HG03342 (cell line): ENCODE measurements around the gene CAMTA1.
A peak's percentile ranks its signal among the peaks of the same experiment; 100 is the strongest.
"Not testable (repeated sequence)": the region's sequence is repeated elsewhere in the genome, so short reads cannot be mapped to it uniquely, and the experiment has no call there.

Experiments used
- ATAC-seq: cut with Tn5 transposase; IDR thresholded peaks from one replicate; pipeline ENCODE4 v1.9.1; 2021; ENCODE audit warnings: mild to moderate bottlenecking, moderate library complexity; ENCODE audit not compliant: unreplicated experiment

CAMTA1 gene

GRCh38 chr1:7687411-7687810 lies 902.2 kb downstream of the CAMTA1 start:
- ATAC-seq = no peak

GRCh38 chr1:7688659-7689058 lies 903.4 kb downstream of the CAMTA1 start:
- ATAC-seq = no peak

DNA sequence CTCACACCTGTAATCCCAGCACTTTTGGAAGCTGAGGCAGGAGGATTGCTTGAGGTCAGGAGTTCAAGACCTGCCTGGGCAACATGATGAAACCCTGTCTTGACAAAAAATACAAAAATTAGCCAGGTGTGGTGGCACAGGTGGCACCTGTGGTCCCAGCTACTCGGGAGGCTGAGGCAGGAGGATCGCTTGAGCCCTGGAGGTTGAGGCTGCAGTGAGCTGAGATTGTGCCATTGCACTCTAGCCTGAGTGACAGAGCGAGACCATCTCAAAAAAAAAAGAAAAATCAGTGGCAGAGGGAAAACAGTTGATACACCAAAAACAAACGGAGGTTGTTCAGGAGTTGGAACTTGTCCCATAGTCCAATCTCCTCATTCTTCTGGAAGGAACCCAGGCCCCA lies 904.1 kb downstream of the CAMTA1 start:
- ATAC-seq = not testable (repeated sequence)

DNA sequence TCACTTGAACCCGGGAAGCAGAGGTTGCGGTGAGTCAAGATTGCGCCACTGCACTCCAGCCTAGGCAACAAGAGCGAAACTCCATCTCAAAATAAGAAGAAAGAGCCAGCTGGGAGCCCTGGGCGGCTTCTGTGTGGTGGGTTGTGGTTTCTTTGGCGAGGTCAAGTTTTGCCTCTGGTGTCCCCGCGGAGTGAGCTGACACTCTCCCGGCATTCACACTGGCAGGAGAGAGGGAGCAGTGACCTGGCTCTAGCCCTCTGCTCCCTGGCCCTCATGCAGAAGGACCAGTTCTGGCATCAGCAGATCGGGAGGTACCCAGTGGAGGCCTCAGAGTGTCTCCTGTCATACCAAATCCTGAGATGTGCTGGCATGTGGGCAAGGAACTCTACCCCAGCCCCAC lies 904.8 kb downstream of the CAMTA1 start:
- ATAC-seq = no peak

- no peak for ATAC-seq
Observed at GRCh38 chr1:7690496-7691182, 905.4 kb downstream of the CAMTA1 start.

DNA sequence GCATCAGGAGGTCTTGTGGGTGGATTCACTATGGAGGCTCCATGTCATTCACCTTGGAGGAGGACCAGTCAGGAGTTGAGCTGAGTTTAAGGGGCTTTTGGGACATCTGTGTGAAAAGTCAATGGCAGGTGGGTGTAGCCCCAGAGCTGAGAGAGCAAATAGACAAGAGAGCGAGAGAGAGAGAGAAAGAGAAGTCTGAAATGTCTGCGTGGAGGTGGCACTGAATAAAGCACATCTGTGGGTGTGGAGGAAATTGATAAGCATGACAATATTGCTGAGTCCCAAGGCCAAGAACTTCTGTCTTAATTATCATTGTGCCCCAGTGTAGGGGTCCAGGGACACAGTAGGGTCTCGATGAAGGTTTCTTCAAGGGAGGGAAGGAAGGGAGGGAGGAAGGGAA lies 906.3 kb downstream of the CAMTA1 start:
- no peak for ATAC-seq

DNA sequence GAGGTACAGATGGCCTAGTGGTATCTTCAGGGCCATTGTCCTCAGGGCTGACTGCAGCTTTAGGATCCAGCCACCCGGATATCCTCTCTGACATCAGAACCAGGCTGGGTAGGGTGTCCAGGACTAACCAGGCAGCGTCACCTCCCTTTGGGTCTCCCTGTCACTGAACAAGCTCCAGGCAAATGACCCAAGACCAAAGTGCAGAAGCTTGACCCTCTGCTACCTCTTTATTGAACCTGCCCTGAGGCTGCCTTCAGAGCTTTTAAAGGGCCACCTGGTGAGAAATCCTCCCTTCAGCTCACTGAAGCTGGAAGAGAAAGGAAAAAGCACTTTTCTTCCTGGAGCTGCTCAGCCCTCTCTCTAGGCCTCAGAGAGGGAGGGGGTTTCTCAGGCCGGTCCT lies 906.8 kb downstream of the CAMTA1 start:
- ATAC-seq = no peak

DNA sequence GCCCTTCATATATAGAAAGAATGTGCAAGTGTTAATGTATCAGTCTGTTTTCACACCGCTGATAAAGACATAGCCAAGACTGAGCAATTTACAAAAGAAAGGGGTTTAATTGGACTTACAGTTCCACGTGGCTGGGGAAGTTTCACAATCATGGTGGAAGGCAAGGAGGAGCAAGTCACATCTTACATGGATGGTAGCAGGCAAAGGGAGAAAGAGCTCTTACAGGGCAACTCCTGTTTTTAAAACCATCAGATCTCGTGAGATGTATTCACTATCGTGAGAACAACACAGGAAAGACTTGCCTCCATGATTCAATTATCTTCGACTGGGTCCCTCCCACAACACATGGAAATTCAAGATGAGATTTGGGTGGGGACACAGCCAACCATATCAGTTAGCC lies 907.8 kb downstream of the CAMTA1 start:
- ATAC-seq = not testable (repeated sequence)

GRCh38 chr1:7693662-7694061 lies 908.4 kb downstream of the CAMTA1 start:
- ATAC-seq = no peak

DNA sequence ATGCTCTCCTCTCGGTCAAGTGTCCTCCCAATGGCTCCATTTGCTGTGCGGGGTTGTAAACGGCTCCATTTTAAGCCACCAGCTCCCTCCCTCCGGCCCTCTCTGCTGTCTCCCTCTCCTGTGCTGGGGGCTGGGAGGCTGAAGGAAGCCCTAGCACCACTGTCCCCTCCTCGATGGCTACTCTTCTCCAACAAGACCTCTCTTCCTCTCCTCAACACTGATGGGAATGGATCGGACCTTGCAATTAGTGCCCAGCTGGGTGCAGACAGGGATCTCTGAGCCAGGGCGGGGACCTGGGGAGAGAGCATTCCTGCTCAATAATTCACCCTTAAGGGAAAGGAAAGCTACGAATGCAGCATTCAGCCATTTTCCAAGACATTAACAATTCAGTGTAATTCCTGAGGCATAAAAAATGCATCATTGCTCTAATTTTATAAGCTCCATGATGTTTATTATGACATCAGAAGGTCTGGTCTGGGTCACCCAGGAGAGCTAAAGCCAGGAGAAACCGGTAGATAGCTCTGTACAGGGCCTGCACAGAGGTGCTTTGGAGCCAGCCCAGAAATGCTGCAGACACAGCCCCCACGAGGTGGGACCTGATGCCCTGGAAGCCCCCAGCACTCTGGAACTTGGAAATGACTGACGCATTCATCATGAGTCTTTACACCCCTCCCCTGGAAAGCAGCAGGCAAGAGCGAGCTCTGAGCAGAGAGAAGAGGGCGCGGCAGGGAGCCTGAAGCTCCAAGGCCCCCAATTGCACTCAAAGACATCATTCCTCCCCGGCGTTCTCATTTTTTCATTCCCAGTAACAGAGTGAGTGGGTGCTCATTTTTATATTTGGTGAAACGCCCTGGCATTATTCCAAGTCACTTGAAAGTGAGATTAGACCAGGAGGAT lies 909.6 kb downstream of the CAMTA1 start:
- no peak for ATAC-seq

DNA sequence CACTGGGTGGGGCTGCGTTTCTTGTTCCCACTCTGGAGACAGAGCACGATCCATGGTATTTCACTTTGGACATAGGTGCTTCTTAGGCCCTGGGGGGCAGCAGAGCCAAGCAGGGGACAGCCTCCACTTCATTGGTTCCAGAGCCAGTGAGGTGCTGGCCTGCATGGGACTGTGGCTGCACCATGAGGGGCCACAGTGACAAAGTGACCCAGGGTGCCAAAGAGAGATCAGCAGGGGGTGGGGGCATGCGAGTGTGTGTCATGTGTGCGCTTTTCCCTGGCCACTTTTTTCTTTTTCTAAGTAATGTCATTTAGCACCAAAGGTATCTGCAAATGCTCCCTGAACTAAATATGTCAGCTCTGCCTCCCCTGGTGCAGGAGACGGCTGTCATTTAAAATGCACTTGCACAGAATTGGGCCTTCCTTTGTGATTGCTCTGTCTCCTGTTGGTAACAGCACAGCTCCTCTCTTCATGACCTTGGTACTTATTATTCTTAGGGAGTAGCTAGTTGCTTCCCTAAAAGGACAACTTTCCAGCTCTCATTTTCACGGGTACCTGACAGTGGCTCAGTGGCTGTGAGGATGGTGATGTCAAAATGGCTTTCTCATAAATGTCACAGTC lies 910.4 kb downstream of the CAMTA1 start:
- no peak for ATAC-seq

- no peak for ATAC-seq
Observed at GRCh38 chr1:7698641-7699040, 913.4 kb downstream of the CAMTA1 start.

DNA sequence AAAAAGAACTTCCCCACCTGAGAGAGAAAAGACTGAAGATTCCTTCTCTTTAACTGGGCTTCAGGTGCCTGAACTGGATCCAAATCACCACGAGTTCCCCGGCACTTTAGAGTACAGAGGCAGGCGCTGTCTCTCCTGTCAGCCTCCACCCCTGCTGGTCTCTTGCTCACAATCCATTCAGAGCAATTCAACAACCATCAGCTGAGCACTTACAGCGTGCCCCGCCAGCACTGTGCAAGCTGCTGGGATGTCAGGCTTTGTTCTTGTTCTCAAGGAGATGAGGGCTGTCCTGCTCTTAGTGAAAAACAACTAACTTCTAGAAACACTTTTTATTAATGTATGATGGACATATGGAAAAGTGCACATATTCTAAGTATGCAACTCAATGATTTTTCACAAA lies 917.1 kb downstream of the CAMTA1 start:
- ATAC-seq = no peak

- ATAC-seq = no peak
Observed at GRCh38 chr1:7703321-7704213, 918.3 kb downstream of the CAMTA1 start.

DNA sequence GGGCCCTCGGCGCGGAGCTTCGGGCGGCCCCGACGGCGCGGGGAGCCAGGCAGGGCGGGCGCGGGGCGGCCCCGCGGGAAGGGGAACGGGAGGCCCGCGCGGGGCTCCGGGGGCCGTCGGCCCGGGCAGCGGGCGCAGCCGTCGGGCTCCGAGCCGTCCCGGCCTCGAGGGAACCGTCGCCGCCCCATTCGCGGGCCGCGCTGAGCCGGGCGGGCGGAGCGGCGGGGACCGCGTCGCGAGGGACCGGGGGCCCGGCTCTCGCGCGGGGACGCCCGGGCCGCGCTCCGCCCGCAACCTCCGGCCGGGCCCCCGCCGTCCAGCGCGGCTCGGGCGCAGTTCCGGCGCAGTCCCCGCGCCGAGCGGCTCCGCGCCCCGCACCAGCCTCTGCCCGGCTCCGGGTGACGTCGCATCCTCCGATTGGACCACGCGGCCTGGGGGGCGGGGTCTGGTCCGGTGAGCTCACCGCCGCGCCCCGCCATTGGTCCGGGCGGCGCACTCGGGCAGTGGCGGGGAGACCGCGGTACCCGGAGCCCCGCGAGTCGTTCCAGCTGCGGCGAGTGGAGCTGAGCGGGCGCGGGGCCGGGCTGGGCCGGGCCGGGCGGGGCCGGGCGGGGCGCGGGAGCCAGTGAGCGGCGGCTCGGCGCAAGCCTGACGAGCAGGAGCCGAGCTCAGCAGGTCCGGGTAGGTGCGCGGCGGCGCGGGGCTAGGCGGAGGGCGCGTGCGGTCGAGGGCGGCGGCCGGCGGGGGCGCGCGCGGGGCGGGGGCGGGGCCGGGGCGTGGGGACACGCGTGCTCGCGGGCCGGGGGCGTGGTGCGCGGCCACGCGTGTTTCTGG lies 919.2 kb downstream of the CAMTA1 start:
- peak; percentile 95 for ATAC-seq

GRCh38 chr1:7705048-7705907 lies 920.0 kb downstream of the CAMTA1 start:
- no peak for ATAC-seq

DNA sequence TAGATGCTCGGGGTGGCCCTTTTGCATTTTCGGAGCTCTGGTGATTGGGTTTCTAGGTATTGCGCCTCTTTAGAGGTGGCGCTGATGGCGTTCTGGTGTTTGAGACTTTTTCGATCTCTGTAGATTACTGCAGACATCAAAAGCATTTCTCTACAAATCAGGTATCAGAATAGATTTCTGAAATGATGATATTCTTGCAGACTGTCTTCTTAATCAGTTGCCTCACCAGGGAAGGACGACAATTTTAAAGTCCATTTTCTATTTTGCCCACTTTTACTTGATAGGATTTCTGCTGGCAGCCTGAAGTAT lies 920.6 kb downstream of the CAMTA1 start:
- ATAC-seq = no peak

DNA sequence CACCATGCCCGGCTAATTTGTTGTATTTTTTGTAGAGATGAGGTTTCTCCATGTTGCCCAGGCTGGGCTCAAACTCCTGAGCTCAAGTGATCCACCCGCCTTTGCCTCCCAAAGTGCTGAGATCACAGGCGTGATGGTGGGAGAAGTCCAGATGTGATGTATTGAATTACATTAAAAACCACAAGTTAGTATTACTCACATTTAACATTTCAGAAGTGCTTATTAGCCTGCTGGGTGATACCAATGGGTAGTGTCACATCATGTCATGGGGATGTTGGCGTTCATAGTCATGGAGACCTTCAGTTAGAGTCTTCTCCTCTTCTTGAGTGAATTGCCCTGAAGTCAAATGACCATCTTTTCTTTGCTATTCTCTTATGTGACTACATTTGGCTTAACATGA lies 922.3 kb downstream of the CAMTA1 start:
- ATAC-seq = no peak

GRCh38 chr1:7708065-7708464 lies 922.8 kb downstream of the CAMTA1 start:
- ATAC-seq = not testable (repeated sequence)
